CD4-positive, alpha-beta T cell treated with Interleukin-4 for 1 hour (primary cell): ENCODE results near the gene LYSMD3.
A peak's percentile ranks its signal among the peaks of the same experiment; 100 is the strongest.
"Not testable (repeated sequence)": the region's sequence is repeated elsewhere in the genome, so short reads cannot be mapped to it uniquely, and the experiment has no call there.

Experiments
- DNase-seq, 2 donors: peaks; one replicate each; pipeline ENCODE4 v3.0.0-alpha.2; 2020 to 2022

The LYSMD3 gene

GRCh38 chr5:90529194-90529938, at the start of gene LYSMD3:
Gene LYSMD3, minus strand, starts transcription at chr5:90529584. Its CDS starts 4,295 bp downstream, at chr5:90525289.
- peak; percentile 96 to 97 for DNase-seq

GRCh38 chr5:90576566-90576965, 47.2 kb upstream of the LYSMD3 start:
- DNase-seq = not testable (repeated sequence)

- DNase-seq = no peak
Measured at GRCh38 chr5:90575712-90576111, 46.3 kb upstream of the LYSMD3 start.

- no peak for DNase-seq
Measured at GRCh38 chr5:90571147-90571773, 41.9 kb upstream of the LYSMD3 start.

- no peak for DNase-seq
Measured at GRCh38 chr5:90570034-90570433, 40.6 kb upstream of the LYSMD3 start.

GRCh38 chr5:90569084-90569483, 39.7 kb upstream of the LYSMD3 start:
- no peak for DNase-seq

- no peak for DNase-seq
Measured at GRCh38 chr5:90565491-90565890, 36.1 kb upstream of the LYSMD3 start.

- no peak for DNase-seq
Measured at GRCh38 chr5:90563108-90563507, 33.7 kb upstream of the LYSMD3 start.

GRCh38 chr5:90562341-90562740, 33.0 kb upstream of the LYSMD3 start:
- no peak for DNase-seq

- DNase-seq = no peak
Measured at GRCh38 chr5:90561766-90562165, 32.4 kb upstream of the LYSMD3 start.

- DNase-seq = no peak
Measured at GRCh38 chr5:90560771-90561170, 31.4 kb upstream of the LYSMD3 start.

GRCh38 chr5:90558344-90559192, 29.2 kb upstream of the LYSMD3 start, which contains the start of gene ADGRV1:
Gene ADGRV1, plus strand, starts transcription at chr5:90558797. Its CDS starts 99 bp downstream, at chr5:90558896.
- DNase-seq = no peak

- DNase-seq = no peak
Measured at GRCh38 chr5:90557871-90558270, 28.5 kb upstream of the LYSMD3 start.

GRCh38 chr5:90557391-90557790, 28.0 kb upstream of the LYSMD3 start:
- DNase-seq = no peak

GRCh38 chr5:90555666-90556065, 26.3 kb upstream of the LYSMD3 start:
- no peak for DNase-seq

- no peak for DNase-seq
Measured at GRCh38 chr5:90554358-90555006, 25.1 kb upstream of the LYSMD3 start.

- no peak for DNase-seq
Measured at GRCh38 chr5:90553711-90554110, 24.3 kb upstream of the LYSMD3 start.

GRCh38 chr5:90551376-90551775, 22.0 kb upstream of the LYSMD3 start:
- no peak for DNase-seq

GRCh38 chr5:90550963-90551362, 21.6 kb upstream of the LYSMD3 start:
- DNase-seq = no peak

- no peak for DNase-seq
Measured at GRCh38 chr5:90549729-90550275, 20.4 kb upstream of the LYSMD3 start.

GRCh38 chr5:90549223-90549622, 19.8 kb upstream of the LYSMD3 start:
- no peak for DNase-seq

GRCh38 chr5:90548069-90548593, 18.7 kb upstream of the LYSMD3 start:
- no peak for DNase-seq
